WTC11 (cell line): ENCODE measurements around the gene BORCS5. TPM values are rescaled to one million over a fixed set of nuclear protein-coding genes. Genes with fewer than 3 reads are reported as not detected.

Experiments
- ATAC-seq: fragments of 200-7000 bp; cut with Tn5 transposase; 2 replicates; pipeline ENCODE4 v1.10.0; 2021; ENCODE audit warnings: mild to moderate bottlenecking, moderate library complexity
- CTCF ChIA-PET: fragments of 300-600 bp; sonication (Branson Sonifier 250); formaldehyde crosslinking; loops from one replicate; lab custom pipeline; 2021; ENCODE audit warnings: antibody characterized with exemption; lab: Charles Lee
- POLR2A ChIA-PET: fragments of 350-600 bp; sonication (Branson Sonifier 250); formaldehyde crosslinking; loops from one replicate; lab custom pipeline; 2021; ENCODE audit warnings: antibody characterized with exemption; lab: Charles Lee
- DNase-seq: peaks from one replicate; pipeline ENCODE4 v3.0.0; 2021; ENCODE audit warnings: low spot score
- H3K27ac Mint-ChIP-seq: 2 replicates; pipeline ENCODE4 v1.8.0; 2021; ENCODE audit warnings: mixed read lengths
- H3K27me3 Mint-ChIP-seq: 2 replicates; pipeline ENCODE4 v1.8.0; 2021; ENCODE audit warnings: low read depth, mild to moderate bottlenecking, moderate library complexity, mixed read lengths
- H3K36me3 Mint-ChIP-seq: 2 replicates; pipeline ENCODE4 v1.8.0; 2021; ENCODE audit warnings: mixed read lengths
- H3K4me1 Mint-ChIP-seq: 2 replicates; pipeline ENCODE4 v1.8.0; 2022; ENCODE audit warnings: mixed read lengths
- H3K4me3 Mint-ChIP-seq: 2 replicates; pipeline ENCODE4 v1.8.0; 2021; ENCODE audit warnings: mild to moderate bottlenecking, moderate library complexity, mixed read lengths
- H3K9me3 Mint-ChIP-seq: 2 replicates; pipeline ENCODE4 v1.8.0; 2021; ENCODE audit warnings: mixed read lengths
- AFF4 ChIP-seq: sonication (generic); formaldehyde crosslinking; IDR thresholded peaks from 2 replicates; pipeline ENCODE4 v1.8.1; 2023; ENCODE audit warnings: mild to moderate bottlenecking, missing genetic modification reagents, borderline replicate concordance
- FOXJ3 ChIP-seq: sonication (generic); formaldehyde crosslinking; IDR thresholded peaks from 2 replicates; pipeline ENCODE4 v1.9.0; 2021; ENCODE audit warnings: missing genetic modification reagents, mild to moderate bottlenecking, borderline replicate concordance
- FOXK1 ChIP-seq: sonication (generic); formaldehyde crosslinking; IDR thresholded peaks from 2 replicates; pipeline ENCODE4 v1.8.0; 2022; ENCODE audit warnings: mild to moderate bottlenecking, moderate library complexity, missing genetic modification reagents
- HMGXB4 ChIP-seq: sonication (generic); formaldehyde crosslinking; IDR thresholded peaks from 2 replicates; pipeline ENCODE4 v1.8.1; 2023; ENCODE audit warnings: mild to moderate bottlenecking, moderate library complexity, missing genetic modification reagents
- KAT7 ChIP-seq: sonication (generic); formaldehyde crosslinking; IDR thresholded peaks from 2 replicates; pipeline ENCODE4 v1.8.1; 2023; ENCODE audit warnings: missing genetic modification reagents, mild to moderate bottlenecking, borderline replicate concordance
- MAX ChIP-seq: sonication (generic); formaldehyde crosslinking; IDR thresholded peaks from 2 replicates; pipeline ENCODE4 v1.8.0; 2022; ENCODE audit warnings: mild to moderate bottlenecking, missing genetic modification reagents
- NR1H2 ChIP-seq: sonication (generic); formaldehyde crosslinking; IDR thresholded peaks from 2 replicates; pipeline ENCODE4 v1.9.0; 2021; ENCODE audit warnings: mild to moderate bottlenecking, moderate library complexity, missing genetic modification reagents
- OVOL2 ChIP-seq: fragments of 250-450 bp; sonication (Bioruptor Pico); IDR thresholded peaks from 2 replicates; pipeline ENCODE4 v1.9.0; 2021; ENCODE audit warnings: mild to moderate bottlenecking, borderline replicate concordance
- SMAD4 ChIP-seq: sonication (generic); formaldehyde crosslinking; IDR thresholded peaks from 2 replicates; pipeline ENCODE4 v1.8.0; 2022; ENCODE audit warnings: mild to moderate bottlenecking, missing genetic modification reagents
- ZNF121 ChIP-seq: sonication (generic); formaldehyde crosslinking; IDR thresholded peaks from 2 replicates; pipeline ENCODE4 v1.8.0; 2023; ENCODE audit warnings: missing genetic modification reagents
- ZNF281 ChIP-seq: sonication (generic); formaldehyde crosslinking; IDR thresholded peaks from 2 replicates; pipeline ENCODE4 v1.8.0; 2023; ENCODE audit warnings: mild to moderate bottlenecking, missing genetic modification reagents
- ZNF317 ChIP-seq: sonication (generic); formaldehyde crosslinking; IDR thresholded peaks from 2 replicates; pipeline ENCODE4 v1.8.1; 2023; ENCODE audit warnings: low read depth, mild to moderate bottlenecking, moderate library complexity, missing genetic modification reagents, borderline replicate concordance
- ZNF396 ChIP-seq: fragments of 250-450 bp; sonication (Bioruptor Pico); IDR thresholded peaks from 2 replicates; pipeline ENCODE4 v1.8.0; 2021; ENCODE audit warnings: mild to moderate bottlenecking, moderate library complexity, borderline replicate concordance
- ZNF425 ChIP-seq: fragments of 250-450 bp; sonication (Bioruptor Pico); conservative IDR thresholded peaks from 2 replicates; pipeline ENCODE4 v1.9.0; 2021; ENCODE audit warnings: mild to moderate bottlenecking
- ZNF671 ChIP-seq: fragments of 250-450 bp; sonication (Bioruptor Pico); IDR thresholded peaks from 2 replicates; pipeline ENCODE4 v1.8.0; 2021; ENCODE audit warnings: mild to moderate bottlenecking
- total RNA-seq: library from RNA; stranded (reverse); gene quantifications from 3 replicates; pipeline ENCODE4 v1.2.3, GENCODE V29; 2021

BORCS5 gene
- total RNA-seq, 1 experiment from 2014 or later, result 16.4 TPM

- Mint-ChIP-seq H3K9me3 (peaks cover 34% of the 10 kb centered on the region), H3K27ac (no peak overlapping the region), H3K4me3 (no peak overlapping the region), H3K36me3 (peaks cover 45% of the 10 kb centered on the region), H3K27me3 (peaks cover 4% of the 10 kb centered on the region; the same call in 1 of the 2 replicates), H3K4me1 (peaks cover 13% of the 10 kb centered on the region)
- DNase-seq, result no peak
- ATAC-seq, result no peak
- TF ChIP-seq ZNF317 (CRISPR knock-in tag), result no peak
- no peak for TF ChIP-seq ZNF396 (CRISPR knock-in tag)
- no peak for TF ChIP-seq AFF4
- TF ChIP-seq ZNF425 (CRISPR knock-in tag), result no peak
- TF ChIP-seq MAX (CRISPR knock-in tag), result no peak
- CTCF ChIA-PET, result no interaction called here
- POLR2A ChIA-PET, result no interaction called here
Measured at GRCh38 chr12:12423367-12423766, 66.5 kb downstream of the BORCS5 start.

- ATAC-seq, result no peak
- Mint-ChIP-seq H3K27me3 (peaks cover 4% of the 10 kb centered on the region; the same call in 1 of the 2 replicates), H3K4me3 (no peak overlapping the region), H3K9me3 (peaks cover 20% of the 10 kb centered on the region), H3K36me3 (peaks cover 32% of the 10 kb centered on the region), H3K4me1 (peaks cover 13% of the 10 kb centered on the region), H3K27ac (no peak overlapping the region)
- POLR2A ChIA-PET, result no interaction called here
- DNase-seq, result no peak
- CTCF ChIA-PET, result no interaction called here
- TF ChIP-seq NR1H2 (CRISPR knock-in tag), result no peak
- no peak for TF ChIP-seq ZNF425 (CRISPR knock-in tag)
- no peak for TF ChIP-seq FOXK1 (CRISPR knock-in tag)
- TF ChIP-seq KAT7 (CRISPR knock-in tag), result no peak
- no peak for TF ChIP-seq ZNF281 (CRISPR knock-in tag)
- no peak for TF ChIP-seq HMGXB4 (CRISPR knock-in tag)
- TF ChIP-seq ZNF671 (CRISPR knock-in tag), result no peak
- TF ChIP-seq SMAD4 (CRISPR knock-in tag), result no peak
- TF ChIP-seq FOXJ3, result no peak
- TF ChIP-seq ZNF121 (CRISPR knock-in tag), result no peak
- no peak for TF ChIP-seq OVOL2 (CRISPR knock-in tag)
- TF ChIP-seq, all 79 proteins: peak for 0
Measured at GRCh38 chr12:12425001-12425400, 68.1 kb downstream of the BORCS5 start.
